ENCODE measurements around the gene FRMD3.

FRMD3 gene

DNA sequence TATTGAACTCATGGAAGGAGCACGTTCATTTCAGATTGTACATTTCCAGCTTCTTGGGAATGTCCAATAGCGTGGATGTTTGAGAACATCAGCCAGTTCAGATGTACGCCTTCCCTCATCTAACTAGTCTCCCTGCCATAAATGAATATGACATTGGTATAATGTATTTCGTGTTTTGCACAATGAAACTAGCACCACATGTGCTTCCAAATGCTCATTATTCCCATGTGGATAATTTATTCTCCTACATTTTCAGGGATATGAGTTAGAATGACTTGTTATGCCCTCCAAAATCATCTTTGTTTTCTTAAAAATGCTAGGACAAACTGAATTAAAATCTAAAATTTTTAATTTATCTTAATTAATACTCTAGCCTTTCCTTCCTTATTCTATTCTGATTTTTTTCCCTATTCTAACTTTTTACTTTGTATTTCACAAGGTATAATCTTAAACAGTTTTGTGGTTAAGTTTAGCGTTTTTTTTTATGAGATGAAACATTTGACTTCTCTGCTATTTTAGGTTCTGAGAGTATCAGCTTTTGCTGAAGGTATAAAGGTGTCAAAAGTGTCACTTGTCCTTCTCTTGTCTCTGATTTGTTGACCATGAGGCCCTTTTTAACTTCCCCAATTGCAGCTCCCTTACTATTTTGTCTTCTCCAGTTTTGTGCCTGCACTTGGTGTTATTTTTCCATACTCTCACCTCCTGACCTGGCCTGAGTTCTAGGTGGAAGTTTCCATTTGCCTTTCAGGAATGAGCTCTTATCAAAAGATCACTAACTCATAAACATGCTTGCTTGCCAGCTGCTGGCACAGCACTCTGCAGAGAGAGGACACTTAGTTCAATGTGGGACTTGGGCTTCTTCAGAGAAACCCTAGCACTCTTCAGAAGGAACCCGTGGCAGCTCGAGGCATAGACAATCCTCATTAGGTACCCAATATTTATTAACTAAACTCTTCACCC lies 106.8 kb downstream of the FRMD3 start:
- DNase-seq: no peak

DNA sequence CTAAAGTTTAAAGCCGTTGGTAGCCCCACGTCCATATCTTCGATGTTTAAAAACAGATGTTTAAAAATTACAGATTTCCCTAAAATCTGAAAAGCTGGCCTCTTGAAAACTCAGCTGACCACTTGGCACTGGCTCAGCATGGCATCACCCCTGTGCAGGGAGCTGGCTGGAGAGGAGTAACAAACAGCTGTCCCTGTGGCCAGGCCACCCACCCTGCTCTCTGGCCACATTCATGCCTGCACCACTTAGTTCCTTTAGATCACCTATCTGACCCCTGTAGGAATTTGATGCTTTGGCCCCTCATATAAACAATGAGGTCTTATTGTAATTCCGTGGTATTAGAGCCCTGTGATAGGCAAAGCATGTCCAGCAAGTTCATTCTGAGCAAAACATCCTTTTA lies 107.5 kb downstream of the FRMD3 start:
- DNase-seq: no peak

DNA sequence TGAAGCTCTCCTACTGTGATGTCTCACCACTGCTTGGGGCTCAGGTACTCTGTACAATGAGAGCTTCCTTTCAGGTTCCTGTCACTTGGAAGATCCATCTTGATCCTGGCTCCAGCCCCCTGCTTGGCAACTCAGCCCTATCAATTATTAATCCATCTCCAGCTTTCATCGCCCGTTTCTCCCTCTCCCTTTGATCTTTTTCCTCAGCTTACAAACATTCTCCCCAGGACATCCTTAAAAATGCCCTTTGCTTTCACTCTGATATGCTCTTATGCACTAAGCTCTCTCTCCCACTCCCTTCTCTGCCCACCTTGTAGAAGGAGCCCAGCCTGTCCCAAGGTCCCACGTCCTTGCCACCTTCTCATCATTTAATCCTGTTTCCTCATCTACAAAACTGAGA lies 109.0 kb downstream of the FRMD3 start:
- DNase-seq: no peak

DNA sequence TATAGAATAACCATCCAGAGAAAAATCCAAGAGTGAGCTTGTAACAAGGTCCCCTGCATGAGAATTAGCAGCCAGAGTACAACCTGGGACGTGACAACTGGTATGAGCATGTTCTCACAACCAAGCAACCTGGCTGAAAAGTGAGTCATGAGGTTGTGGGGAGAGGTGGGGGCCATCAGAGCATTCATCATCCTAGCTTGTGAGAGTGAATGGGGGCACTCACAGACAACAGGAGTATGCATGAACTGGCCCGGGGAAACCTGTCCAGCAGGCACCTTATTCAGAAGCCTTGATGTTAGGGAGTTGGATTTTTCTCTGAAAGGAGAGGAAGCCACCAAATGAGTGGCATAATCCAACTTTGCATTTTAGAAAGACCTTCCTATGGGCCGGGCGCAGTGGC lies 113.0 kb downstream of the FRMD3 start:
- no peak for DNase-seq

DNA sequence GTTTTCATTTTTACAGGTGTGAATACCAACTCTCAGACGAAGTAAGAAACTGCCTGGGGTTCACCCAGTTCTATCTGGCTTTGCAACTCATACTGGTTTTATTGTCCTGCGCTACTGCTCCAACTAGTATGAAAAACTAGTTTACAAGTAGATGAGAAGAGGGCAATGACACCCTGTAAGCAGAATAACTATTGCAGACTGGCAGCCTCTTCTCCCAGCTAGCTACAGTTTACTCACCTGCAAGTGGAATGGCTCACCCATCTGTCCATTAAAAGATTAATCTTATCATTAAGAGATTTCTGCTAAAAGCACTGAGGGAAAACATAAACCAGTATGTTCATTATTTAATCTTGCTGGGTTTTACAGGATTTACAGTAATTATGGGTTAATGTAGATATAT lies 113.4 kb downstream of the FRMD3 start:
- no peak for DNase-seq

DNA sequence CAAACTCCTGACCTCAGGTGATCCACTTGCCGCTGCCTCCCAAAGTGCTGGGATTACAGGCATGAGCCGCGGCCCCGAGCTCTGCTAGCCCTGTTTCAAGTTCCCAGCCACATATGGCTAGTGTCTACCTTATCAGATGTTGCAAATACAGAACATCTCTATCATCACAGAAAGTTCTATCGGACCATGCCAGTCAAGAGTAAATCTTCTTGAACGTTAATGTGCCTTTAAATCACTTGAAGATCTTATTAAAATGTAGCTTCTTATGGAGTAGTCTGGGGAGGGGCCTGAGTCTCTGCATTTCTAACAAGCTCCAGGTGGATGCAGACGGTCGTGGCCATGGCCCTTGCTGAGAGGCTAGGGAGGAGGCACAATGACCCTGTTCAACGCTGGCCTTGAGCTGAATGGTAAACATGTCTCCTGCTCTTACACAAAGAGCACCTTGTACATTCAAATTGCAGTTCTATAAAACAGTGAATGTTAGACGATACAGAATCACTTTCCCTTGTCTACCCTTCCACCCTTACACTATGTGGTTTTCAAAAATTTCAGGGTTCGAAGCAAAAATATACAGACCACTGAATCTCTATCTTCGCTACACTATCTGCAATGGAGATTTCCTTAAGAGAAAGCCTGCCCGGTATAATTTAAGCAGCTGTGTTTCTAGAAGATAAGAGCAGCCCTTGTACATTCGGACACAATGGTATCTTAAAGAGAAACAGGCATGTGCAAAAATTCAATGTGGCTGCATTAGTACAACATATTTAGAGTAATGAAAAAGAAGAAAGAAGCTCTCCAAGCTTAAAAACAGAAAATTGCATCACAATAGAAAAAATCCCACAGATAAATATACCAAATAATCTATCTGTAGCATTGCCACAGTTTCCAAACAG lies 114.1 kb downstream of the FRMD3 start:
- no peak for DNase-seq

DNA sequence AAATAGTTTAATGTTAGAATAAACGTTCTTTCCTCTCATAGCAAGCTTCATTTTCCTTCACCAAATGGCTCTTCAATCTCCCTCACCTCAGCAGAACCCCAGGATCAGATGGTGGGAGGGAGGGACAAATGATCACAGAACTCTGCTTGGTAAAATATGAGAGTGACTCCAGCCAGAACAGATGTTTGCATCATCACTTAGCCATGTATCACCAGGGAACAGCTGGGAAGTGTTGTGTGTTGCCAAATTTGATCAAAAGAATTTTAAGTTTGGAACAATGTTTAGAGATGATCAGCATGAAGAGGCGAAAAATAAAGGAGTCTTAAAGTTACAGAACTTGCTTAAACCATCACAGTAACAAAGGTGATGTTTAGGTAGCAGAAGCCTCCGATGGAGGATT lies 115.7 kb downstream of the FRMD3 start:
- no peak for DNase-seq

DNA sequence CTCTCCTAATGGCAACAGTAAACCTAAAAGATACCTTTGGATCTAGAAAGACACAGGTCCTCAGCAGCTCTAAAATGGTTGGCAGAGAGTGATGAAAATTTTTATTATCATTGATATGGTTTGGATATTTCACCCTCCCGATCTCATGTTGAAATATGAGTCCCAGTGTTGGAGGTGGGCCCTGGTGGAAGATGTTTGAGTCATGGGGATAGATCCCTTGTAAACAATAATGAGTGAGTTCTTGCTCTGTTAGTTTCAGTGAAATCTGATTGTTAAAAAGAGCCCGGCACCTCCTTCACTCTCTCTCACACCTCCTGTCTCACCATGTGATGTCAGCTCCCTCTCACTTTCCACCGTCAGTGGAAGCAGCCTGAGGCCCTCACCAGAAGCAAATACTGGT lies 117.7 kb downstream of the FRMD3 start:
- DNase-seq: no peak

DNA sequence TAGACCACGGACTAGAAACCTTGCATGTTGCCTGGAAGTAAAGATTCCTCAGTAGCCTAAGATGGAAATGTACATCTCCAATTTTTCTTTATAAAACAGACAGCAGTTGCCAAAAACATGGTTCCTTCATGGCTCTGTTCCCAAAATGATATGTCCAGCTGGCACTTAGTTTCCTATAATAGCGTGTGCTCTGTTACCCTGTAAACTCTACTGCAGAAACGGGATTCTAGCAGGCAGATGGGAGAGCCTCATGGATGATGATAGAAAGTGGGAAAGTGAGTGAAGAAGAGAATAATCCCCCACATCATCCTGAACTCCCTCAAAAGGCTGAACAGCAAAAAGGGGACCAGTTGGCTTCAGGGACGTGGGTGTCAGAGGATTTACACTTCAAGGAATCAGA lies 118.2 kb downstream of the FRMD3 start:
- no peak for DNase-seq

DNA sequence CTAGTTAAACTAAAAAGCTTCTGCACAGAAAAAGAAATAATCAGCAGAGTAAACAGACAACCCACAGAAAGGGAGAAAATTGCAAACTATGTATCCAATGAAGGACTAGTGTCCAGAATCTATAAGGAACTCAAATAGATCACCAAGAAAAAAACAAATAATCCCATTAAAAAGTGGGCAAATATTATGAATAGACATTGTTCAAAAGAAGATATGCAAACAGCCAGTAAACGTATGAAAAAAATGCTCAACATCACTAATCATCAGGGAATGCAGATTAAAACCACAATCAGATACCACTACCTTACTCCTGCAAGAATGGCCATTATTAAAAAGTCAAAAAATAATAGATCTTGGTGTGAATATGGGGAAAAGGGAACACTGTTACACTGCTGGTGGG lies 119.9 kb downstream of the FRMD3 start:
- DNase-seq: no peak

DNA sequence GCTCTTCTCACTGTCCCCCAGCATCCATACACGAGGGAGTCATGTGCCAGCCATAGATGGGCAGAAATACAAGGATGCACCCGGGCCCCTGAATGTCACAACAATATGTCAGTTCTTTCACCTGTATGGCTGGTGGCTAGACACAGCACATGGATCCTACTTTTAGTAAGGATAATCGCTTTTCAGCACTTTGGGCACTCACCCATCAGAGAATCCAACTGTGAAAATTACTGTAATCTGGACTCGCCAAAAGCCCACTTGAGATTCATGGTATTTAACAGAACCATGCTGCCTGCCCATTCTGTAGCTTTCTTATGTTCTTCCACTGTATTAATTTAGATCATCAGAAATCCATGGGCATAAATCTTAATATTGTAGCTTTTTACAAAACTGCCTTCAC lies 124.8 kb downstream of the FRMD3 start:
- DNase-seq: no peak

DNA sequence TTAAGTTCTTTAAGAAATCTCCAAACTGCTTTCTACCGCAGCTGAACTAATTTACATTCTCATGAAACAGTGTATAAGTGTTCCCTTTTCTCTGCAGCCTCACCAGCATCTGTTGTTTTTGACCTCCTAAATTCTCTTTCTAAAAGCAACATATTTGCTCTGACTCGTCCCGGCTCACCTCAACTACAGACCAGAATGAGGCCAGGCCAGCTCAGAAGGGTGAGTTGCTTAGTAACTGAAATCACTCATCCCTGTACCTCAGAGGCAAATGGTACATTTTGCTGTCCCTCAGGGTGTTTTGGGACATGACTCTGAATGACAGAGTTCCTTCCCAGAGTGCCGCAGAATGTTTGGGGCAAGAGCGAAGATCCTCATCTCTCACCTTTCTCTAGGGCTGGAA lies 127.5 kb downstream of the FRMD3 start:
- no peak for DNase-seq

DNA sequence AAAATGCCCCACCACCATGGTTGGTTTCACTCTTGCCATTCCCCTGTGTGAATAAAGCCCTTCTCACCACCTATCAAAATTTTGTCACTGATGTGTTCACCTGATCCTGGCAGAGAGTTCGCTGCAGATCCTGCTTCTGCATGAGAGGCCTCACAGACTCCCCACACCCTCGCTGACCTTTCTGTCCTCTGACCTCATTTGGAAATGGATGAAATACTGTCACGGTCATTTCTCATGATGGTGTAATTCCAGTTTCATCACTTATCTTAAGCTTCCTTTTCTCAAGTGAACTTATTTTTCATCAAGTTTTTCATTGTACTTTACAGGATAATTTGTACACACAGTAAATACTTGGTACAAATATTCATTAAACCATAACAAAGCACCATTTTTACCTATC lies 131.3 kb downstream of the FRMD3 start:
- no peak for DNase-seq

DNA sequence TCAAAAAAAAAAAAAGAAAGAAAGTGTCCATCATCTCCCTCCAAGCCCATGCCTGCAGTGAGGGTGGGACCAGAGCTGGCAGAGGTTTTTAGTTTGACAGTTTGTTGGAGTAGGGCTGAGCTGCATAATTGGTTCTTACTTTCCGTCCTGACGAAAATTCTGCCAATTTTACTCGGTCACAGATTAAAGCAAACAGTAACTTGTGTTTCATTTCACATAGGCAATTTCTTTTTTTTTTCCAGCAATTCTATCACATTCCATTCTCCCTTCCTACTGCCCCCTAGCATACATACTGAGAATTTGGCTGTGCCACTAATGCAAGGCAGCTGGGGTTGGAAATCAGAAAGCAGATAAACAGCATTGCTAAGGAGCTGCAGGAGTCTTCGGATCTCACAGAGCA lies 132.4 kb downstream of the FRMD3 start:
- DNase-seq: no peak

DNA sequence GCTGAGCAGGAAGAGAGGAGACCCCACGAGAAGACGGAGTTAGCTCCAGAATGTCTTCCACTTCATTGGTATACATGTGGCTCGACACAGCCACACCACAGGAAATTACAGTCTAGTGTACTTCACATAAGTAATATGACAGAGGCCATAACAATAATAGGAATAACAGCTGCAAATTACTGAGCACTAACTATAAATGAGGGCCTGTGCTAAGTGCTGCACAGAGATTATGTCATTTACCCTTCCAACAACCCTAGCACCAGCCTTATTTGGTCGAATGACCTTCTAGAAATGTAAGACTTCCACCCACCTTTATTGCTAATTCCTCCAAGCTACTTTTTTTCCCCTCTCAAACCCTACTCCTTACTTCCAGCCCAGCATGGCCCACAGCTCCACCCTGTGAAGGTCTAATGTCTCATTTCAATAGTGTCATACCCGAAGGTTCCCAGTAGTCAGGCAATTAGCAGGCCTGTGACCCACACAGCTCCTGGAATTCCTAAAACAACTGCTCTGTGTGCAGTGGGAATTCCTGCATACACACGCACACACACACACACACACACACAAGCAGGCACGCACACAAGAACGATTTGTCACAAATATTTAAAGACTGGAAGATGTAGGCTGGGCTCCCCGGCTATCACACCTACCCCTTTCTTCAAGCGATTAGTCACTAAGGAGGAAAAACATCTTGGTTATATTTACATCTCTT lies 134.5 kb downstream of the FRMD3 start:
- no peak for DNase-seq

DNA sequence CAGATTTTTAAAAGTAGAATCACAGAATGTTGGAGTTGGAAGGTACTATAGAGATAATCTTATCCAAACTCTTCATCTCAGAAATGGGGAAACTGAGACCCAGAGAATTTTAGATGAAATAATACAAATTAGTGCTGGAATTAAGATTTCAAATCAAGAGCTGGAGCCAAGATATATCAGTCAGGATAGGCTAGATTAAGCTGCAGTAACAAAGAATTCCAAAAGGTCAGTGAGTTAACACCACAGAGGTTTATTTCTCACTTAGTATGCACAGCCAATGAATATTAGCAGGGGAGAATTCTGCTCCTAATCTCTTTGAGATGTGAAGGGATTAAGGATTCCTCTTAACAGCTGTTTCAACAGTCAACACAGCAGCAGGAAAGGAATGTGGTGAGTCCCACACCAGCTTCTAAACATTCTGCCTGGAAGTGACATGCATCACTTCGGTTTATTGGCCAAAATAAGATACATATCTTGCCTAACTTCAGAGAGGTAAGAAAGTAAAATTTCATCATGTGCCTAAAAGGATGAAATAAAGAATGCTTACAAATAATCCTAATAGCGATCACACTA lies 136.8 kb downstream of the FRMD3 start:
- DNase-seq: no peak

DNA sequence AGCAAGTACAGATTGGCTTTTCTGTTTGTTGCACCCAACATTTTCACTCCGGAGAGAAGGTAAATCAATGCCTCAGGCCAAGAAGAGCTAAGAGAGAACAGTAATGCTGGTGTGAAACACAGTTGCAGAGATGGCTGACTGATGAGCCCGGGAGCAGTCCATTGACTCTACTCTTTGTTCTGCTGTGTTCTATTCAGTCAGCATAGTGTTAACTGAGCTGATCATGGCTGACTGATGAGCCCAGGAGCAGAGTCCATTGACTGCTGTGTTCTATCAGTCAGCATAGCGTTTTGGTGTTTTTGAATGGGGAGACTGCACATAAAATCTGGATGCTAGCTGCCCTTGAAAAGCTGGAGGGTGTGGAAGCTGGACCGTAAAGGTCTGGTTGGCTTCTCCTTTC lies 141.4 kb downstream of the FRMD3 start:
- no peak for DNase-seq

DNA sequence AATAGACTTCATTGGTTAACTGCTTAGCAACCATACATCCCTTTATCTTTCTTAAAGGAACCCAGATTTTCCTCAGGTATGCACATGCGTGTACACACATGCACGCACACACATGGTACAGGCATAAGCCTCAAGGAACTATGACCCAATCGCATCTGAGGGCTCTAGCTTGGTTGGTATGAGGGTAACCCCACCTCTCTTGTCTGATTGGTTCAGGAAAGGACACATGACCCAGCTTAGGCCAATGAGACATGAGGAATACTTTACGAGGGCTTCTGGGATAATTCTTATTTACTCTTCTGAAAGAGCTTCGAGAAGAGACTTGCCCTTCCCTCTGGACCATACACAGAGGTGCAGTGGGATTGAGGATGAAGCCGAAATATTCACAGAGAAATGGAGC lies 141.9 kb downstream of the FRMD3 start:
- DNase-seq: no peak

DNA sequence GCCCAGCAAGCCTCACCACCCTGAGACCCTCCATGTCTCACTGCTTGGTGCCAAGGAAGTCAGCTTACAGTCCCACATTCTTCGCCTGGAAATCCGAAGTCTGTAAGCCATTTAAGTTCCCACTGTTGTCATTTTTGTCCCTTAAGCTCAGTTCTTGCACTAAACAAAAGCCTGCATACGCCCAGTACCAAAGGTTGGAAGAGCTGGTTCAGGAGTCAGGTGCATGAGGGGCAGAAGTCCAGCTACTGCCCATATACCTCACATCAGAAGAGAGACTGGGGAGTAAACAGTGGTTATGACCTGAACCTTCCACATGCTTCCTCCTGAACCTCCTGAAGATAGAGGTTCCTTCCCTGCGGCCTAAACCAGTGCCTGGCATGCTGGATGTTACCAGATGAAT lies 146.0 kb downstream of the FRMD3 start:
- no peak for DNase-seq

DNA sequence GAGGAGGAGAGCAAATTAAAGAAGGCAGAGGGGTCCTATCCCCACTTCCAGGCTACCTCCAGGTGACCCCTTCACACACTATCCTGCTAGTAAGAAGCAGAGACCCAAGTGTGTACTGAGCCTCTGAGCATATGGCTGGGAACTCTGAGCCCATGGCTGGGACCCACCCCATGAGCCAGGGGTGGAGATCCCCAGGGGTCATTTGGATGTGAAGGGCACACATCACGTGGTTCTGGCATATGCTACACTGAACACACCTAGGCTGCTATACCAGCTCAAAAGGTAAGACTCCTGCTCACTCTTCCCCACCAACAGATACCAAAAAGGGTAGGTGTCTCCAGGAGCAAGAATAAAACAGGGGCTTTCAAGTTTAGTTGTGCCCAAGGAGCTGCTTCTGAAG lies 149.9 kb downstream of the FRMD3 start:
- DNase-seq: no peak

DNA sequence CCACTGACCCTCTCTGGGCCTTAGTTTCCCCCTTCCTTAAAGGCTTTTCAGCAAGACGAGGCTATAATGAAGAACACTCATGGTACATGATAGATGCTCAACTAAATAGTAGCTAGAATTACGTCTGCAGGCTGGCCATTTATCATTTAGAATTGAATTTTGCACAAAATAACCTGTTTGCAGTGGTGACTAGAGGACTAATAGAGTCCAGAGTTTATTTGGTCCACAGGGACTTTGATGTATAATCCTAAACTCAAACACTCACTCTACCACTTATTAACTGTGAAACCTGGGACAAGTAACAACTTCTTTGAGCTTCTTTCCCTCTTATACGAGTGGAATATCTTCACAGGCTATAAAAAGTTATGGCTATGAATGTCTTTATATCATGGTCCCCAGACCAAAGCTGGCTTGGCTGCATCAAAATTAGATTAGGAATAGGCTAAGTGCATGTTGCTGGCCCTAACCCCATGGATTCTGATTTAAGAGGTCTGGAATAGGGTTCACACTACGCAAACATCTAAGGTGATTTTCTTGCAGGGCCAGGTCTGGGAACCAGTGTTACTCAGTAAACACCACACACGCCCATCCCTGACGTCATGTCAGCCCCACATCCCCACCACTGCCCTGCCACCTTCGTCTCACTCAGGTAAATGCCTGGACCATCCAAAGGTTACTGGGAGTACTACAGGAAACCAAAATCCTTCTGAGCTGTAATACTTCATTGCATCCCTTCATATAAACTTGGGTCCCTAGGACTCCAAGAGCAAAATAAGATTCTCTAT lies 150.6 kb downstream of the FRMD3 start:
- DNase-seq: no peak

DNA sequence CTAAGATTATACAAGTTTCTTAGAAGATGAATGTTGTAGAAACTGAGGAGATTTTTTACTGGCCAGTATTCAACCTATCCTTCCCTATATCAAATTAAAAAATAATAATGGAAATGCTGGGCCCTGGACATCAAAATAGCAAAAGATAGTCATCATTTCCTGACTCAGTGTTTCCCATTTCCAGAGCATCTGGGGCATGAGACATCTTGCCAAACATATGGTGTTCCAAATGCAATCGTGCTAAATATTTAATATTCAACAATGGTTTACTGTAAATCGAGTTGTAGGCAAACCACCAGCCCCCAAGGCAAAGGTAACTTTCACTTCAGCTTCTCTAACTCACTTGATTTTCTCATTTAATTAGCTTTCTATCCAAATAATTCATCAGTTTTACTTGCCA lies 152.9 kb downstream of the FRMD3 start:
- no peak for DNase-seq
